Measurements from ENCODE around the gene KRTAP29-1. TPM values are rescaled to one million over a fixed set of nuclear protein-coding genes. Genes with fewer than 3 reads are reported as not detected.
A peak's percentile ranks its signal among the peaks of the same experiment; 100 is the strongest.
"Not testable (repeated sequence)": the region's sequence is repeated elsewhere in the genome, so short reads cannot be mapped to it uniquely, and the experiment has no call there.

Gene KRTAP29-1, protein sequence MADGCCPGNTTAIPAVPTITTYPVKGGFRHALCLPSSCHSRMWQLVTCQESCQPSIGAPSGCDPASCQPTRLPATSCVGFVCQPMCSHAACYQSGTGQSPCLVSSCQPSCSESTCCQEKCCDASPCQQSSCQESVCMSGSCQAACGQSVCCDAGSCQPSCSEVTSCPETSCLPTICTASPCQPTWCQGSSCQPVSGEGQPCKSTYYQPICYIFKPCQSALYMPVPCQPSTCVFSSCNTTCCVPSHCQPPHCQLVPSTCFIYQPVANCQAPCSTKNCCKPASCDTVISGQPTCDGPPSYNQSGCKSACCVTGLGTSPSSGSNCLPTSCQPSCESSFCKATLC
- not detected for total RNA-seq

DNA sequence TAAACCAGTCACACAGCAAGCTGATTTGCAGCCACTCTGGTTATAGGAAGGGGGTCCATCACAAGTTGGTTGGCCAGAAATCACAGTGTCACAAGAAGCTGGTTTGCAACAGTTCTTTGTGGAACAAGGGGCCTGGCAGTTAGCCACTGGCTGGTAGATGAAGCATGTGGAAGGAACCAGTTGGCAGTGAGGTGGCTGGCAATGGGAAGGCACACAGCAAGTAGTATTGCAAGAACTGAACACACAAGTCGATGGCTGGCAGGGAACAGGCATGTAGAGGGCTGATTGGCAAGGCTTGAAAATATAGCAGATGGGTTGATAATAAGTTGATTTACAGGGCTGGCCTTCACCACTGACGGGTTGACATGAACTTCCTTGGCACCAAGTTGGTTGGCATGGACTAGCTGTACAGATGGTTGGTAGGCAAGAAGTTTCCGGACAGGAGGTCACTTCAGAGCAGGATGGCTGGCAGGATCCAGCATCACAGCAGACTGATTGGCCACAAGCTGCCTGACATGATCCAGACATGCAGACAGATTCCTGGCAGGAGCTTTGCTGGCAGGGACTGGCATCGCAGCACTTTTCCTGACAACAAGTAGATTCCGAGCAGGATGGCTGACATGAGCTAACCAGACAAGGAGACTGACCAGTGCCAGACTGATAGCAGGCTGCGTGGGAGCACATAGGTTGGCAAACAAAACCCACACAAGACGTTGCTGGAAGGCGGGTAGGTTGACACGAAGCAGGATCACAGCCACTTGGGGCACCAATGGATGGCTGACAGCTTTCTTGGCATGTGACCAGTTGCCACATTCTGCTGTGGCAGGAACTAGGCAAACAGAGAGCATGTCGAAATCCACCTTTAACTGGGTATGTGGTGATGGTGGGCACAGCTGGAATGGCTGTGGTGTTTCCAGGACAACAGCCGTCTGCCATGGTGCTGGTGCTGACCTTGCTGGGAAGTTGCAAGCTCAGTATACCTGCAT lies at the start of gene KRTAP29-1:
TSS of gene KRTAP29-1 (minus strand) at position 936 of the 986 bp plus-strand sequence. CDS start at position 936, 0 bp downstream.
- TF ChIP-seq, protein P1, sequence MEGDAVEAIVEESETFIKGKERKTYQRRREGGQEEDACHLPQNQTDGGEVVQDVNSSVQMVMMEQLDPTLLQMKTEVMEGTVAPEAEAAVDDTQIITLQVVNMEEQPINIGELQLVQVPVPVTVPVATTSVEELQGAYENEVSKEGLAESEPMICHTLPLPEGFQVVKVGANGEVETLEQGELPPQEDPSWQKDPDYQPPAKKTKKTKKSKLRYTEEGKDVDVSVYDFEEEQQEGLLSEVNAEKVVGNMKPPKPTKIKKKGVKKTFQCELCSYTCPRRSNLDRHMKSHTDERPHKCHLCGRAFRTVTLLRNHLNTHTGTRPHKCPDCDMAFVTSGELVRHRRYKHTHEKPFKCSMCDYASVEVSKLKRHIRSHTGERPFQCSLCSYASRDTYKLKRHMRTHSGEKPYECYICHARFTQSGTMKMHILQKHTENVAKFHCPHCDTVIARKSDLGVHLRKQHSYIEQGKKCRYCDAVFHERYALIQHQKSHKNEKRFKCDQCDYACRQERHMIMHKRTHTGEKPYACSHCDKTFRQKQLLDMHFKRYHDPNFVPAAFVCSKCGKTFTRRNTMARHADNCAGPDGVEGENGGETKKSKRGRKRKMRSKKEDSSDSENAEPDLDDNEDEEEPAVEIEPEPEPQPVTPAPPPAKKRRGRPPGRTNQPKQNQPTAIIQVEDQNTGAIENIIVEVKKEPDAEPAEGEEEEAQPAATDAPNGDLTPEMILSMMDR (IDR thresholded peaks at IDR 0.05) = no peak
- TF ChIP-seq POLR2A (IDR thresholded peaks at IDR 0.05) = no peak
- Histone ChIP-seq H3K4me3 (no peak within 1 kb of the TSS), H3K27ac (peak within 1 kb of the TSS in 3 of 4 donors; percentile 40 to 58 (median 56)), H3K4me1 (peaks cover 0 to 23% (median 4%) of the 10 kb centered on the region in 3 donors), H3K9me3 (no peaks in the 10 kb centered on the region), H3K27me3 (no peaks in the 10 kb centered on the region), H3K36me3 (no peaks in the 10 kb centered on the region)
- WGBS, 2 donors = 46 to 51% methylated on average over 8 to 10 of the region's 11 CpGs
- intact Hi-C loops (cut with DNase I) = no loop called here
- no peak for DNase-seq

DNA sequence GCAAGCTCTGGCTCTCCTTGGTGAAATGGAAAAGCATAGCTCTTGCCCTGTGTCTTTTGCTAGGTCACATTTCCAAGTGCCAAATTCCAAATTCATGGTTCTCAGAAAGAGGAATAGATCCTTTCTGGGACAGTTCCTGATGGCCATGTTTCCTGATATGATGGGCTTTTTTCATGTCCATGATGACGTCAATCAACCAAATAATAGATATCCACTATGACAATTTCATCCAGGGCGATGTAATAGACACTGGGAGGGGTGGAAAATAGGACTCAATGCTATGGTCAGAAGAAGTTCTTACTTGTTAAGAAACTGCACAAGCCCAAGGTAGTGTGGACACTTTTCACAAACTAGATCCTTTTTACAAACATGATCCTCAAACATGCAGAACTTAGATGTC lies 48.5 kb upstream of the KRTAP29-1 start:
- Histone ChIP-seq H3K9me3 (no peaks in the 10 kb centered on the region), H3K27me3 (no peaks in the 10 kb centered on the region), H3K4me3 (no peak overlapping the region), H3K27ac (no peak overlapping the region), H3K36me3 (no peaks in the 10 kb centered on the region), H3K4me1 (peaks cover 6 to 63% (median 18%) of the 10 kb centered on the region in 3 donors)
- no peak for DNase-seq
- TF ChIP-seq, protein P1 (IDR thresholded peaks at IDR 0.05) = no peak
- no peak for TF ChIP-seq POLR2A (IDR thresholded peaks at IDR 0.05)
- intact Hi-C loops (cut with DNase I) = no loop called here
- 94 to 95% methylated on average over 2 of the region's 2 CpGs for WGBS, 2 donors

DNA sequence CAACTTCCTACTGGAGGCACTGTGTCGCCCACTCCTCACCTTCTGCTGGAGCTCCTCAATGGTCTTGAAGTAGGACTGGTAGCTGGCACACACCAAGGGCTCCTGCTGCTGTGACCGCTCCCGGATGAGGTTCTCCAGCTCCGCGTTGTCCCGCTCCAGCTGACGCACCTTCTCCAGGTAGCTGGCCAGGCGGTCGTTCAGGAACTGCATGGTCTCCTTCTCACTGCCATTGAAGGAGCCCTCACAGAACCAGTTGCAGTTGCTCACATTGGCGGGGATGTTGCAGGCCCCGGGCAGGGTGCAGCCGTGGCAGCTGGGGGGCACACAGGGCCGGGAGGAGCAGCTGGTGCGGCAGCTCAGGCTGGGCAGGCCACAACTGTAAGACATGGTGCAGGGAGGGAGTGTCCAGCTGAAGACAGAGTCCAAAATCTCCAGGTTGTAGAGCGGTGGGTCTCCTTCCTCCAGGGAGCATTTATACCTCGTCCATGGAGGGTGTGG lies 47.8 kb upstream of the KRTAP29-1 start, which contains the start of gene KRT33A:
TSS of gene KRT33A (minus strand) at position 448 of the 498 bp plus-strand sequence. CDS start at position 387, 61 bp downstream.
- peaks cover 6 to 70% (median 23%) of the 10 kb centered on the region in 3 donors for H3K4me1 ChIP-seq
- H3K27me3 ChIP-seq; DNase-seq; H3K4me3 ChIP-seq; H3K27ac ChIP-seq; intact Hi-C loops (cut with DNase I); H3K9me3 ChIP-seq; H3K36me3 ChIP-seq: not testable (repeated sequence)
- WGBS, 2 donors = 83 to 96% methylated on average over 7 to 8 of the region's 16 CpGs

DNA sequence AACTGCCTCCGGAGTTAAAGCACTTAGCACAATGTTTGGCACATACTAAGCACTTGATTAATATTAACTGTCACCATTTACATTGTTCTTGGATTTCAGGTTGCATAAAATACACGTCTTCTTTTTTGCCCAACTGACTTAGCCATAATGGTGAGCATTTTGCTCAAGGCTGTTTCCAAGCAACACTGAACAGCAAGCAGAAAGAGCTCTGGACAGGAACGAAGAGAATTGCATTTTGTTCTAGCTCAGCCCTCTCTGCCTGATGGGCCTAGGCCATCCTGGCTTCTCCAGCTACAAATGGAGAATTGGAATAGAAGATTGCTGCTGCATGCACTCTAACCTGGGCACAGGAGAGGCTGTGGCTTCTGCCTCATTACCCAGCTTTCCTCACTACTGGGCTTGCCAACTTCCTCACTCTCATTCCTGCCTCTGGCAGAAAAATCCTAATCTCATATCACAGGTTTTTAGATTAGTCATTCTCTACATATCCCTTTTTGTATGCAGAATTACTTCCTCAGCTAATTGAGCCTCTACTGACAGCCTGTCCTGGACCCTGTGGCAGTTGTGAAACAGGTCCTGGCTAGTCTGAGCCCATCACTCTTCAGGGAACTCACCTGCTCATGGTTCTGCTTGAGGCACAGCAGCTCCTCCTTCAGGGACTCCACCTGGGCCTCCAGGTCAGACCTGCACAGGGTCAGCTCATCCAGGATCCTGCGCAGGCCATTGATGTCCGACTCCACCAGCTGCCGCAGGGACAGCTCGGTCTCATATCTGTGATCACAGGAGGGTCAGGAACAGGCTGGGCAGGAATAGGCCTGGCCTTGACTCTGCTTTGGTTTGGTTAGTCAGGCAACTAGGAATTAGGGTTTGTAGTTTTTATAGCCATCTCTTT lies 45.5 kb upstream of the KRTAP29-1 start:
- H3K36me3 ChIP-seq = no peaks in the 10 kb centered on the region
- no peak for DNase-seq
- 22 to 52% methylated on average over 3 to 4 of the region's 7 CpGs for WGBS, 2 donors
- peak overlapping the region; percentile 46 to 80 (median 68) for H3K27ac ChIP-seq
- H3K4me3 ChIP-seq = no peak overlapping the region
- intact Hi-C loops (cut with DNase I) = no loop called here
- no peaks in the 10 kb centered on the region for H3K27me3 ChIP-seq
- H3K4me1 ChIP-seq = peaks cover 6 to 78% (median 23%) of the 10 kb centered on the region in 3 donors
- no peaks in the 10 kb centered on the region for H3K9me3 ChIP-seq
- TF ChIP-seq POLR2A (IDR thresholded peaks at IDR 0.05) = no peak
- TF ChIP-seq, protein P1 (IDR thresholded peaks at IDR 0.05) = no peak

DNA sequence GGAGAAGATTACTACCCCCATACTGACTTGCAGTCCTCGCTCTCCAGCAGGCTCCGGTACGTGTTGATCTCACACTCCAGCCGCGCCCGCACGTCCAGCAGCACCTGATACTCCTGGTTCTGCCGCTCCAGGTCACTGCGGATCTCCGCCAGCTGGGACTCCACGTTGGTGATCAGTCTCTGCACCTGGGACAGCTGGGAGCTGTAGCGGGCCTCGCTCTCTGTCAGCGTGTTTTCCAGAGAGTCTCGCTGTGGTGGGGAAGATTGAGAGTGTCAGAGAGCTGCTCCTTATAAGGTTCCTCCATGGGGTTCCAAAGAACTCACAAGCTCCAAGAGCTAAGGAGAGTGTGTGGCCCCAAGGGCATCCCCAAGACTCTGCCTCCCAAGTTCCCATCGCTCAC lies 43.8 kb upstream of the KRTAP29-1 start:
- H3K36me3 ChIP-seq; DNase-seq; H3K27me3 ChIP-seq; H3K4me3 ChIP-seq; intact Hi-C loops (cut with DNase I); H3K9me3 ChIP-seq: not testable (repeated sequence)
- Histone ChIP-seq H3K4me1 (peaks cover 6 to 85% (median 28%) of the 10 kb centered on the region in 3 donors), H3K27ac (peak overlapping the region in 3 of 4 donors; percentile 21 to 71 (median 33))
- 69 to 70% methylated on average over 11 to 13 of the region's 16 CpGs for WGBS, 2 donors

All from esophagus squamous epithelium (tissue), 5 donors.